PC-3 (cell line): ENCODE measurements around the gene ERCC2. TPM values are rescaled to one million over a fixed set of nuclear protein-coding genes. Genes with fewer than 3 reads are reported as not detected.

Source experiments
- ATAC-seq: fragments of 200-7000 bp; cut with Tn5 transposase; 2 replicates; pipeline ENCODE4 v1.9.1; 2020; ENCODE audit warnings: mild to moderate bottlenecking, moderate library complexity
- Bru-seq: library from RNA; stranded (reverse); fragments of 400-500 nt; gene quantifications from one replicate; lab custom pipeline; 2021; lab: Mats Ljungman, UMichigan
- BruChase-seq, 2 experiments: library from RNA; stranded (reverse); fragments of 400-500 nt; gene quantifications; one replicate each; lab custom pipeline; 2021; lab: Mats Ljungman, UMichigan
- BruUV-seq: library from RNA; stranded (reverse); fragments of 400-500 nt; replicated peaks from 2 replicates; lab custom pipeline; 2021; lab: Mats Ljungman, UMichigan
- CTCF ChIA-PET: fragments of 300-600 bp; sonication (Branson Sonifier 250); formaldehyde crosslinking; loops from one replicate; lab custom pipeline; 2022; ENCODE audit warnings: antibody characterized with exemption; lab: Charles Lee
- POLR2A ChIA-PET: fragments of 300-600 bp; sonication (Branson Sonifier 250); formaldehyde crosslinking; loops from one replicate; lab custom pipeline; 2022; ENCODE audit warnings: antibody characterized with exemption; ENCODE audit not compliant: unreplicated experiment; lab: Charles Lee
- DNase-seq: peaks from one replicate; pipeline ENCODE4 v3.0.0-alpha.2; 2015
- H2AFZ ChIP-seq: fragments of 300-600 bp; sonication (generic); 2 replicates; pipeline ENCODE4 v1.6.0; 2016; ENCODE audit warnings: antibody characterized with exemption, low read length
- H3F3A ChIP-seq: fragments of 300-600 bp; sonication (generic); one replicate; pipeline ENCODE4 v1.6.0; 2017; ENCODE audit warnings: antibody characterized with exemption, low read length, control low read depth, mild to moderate bottlenecking; ENCODE audit not compliant: unreplicated experiment
- H3K27ac ChIP-seq: fragments of 300-600 bp; sonication (generic); 2 replicates; pipeline ENCODE4 v1.5.1; 2016; ENCODE audit warnings: mild to moderate bottlenecking, low read length
- H3K27me3 ChIP-seq: fragments of 300-600 bp; sonication (generic); 2 replicates; pipeline ENCODE4 v1.6.1; 2016; ENCODE audit warnings: low read length, mixed read lengths
- H3K36me3 ChIP-seq: fragments of 300-600 bp; sonication (generic); 2 replicates; pipeline ENCODE4 v1.6.1; 2016; ENCODE audit warnings: low read depth, mixed run types, low read length, mixed read lengths
- H3K4me1 ChIP-seq: fragments of 300-600 bp; sonication (generic); 2 replicates; pipeline ENCODE4 v1.5.1; 2016; ENCODE audit warnings: low read length; ENCODE audit not compliant: insufficient read depth
- H3K4me2 ChIP-seq: fragments of 300-600 bp; sonication (generic); 2 replicates; pipeline ENCODE4 v1.6.0; 2016; ENCODE audit warnings: low read length
- H3K4me3 ChIP-seq: fragments of 300-600 bp; sonication (generic); 2 replicates; pipeline ENCODE4 v1.5.1; 2016; ENCODE audit warnings: mild to moderate bottlenecking, low read length, mixed read lengths
- H3K79me2 ChIP-seq: fragments of 300-600 bp; sonication (generic); 2 replicates; pipeline ENCODE4 v1.6.1; 2017; ENCODE audit warnings: low read length, mixed read lengths
- H3K9ac ChIP-seq: fragments of 300-600 bp; sonication (generic); 2 replicates; pipeline ENCODE4 v1.6.0; 2016; ENCODE audit warnings: mild to moderate bottlenecking, low read length
- H3K9me2 ChIP-seq: fragments of 300-600 bp; sonication (generic); replicated peaks from 2 replicates; pipeline ENCODE4 v1.6.1; 2016; ENCODE audit warnings: mixed run types, low read length, mixed read lengths
- H3K9me3 ChIP-seq: fragments of 300-600 bp; sonication (generic); 2 replicates; pipeline ENCODE4 v1.6.1; 2016; ENCODE audit warnings: low read length, mixed read lengths
- H4K20me1 ChIP-seq: fragments of 300-600 bp; sonication (generic); 2 replicates; pipeline ENCODE4 v1.6.1; 2016; ENCODE audit warnings: low read length, mixed read lengths
- EZH2 ChIP-seq: fragments of 300-600 bp; sonication (generic); IDR thresholded peaks from one replicate; pipeline ENCODE4 v1.6.1; 2017; ENCODE audit warnings: antibody characterized with exemption, mild to moderate bottlenecking, low read length; ENCODE audit not compliant: unreplicated experiment
- EZH2phosphoT487 ChIP-seq: fragments of 300-600 bp; sonication (generic); IDR thresholded peaks from 2 replicates; pipeline ENCODE4 v1.6.1; 2018; ENCODE audit warnings: mild to moderate bottlenecking, antibody characterized with exemption, low read length, borderline replicate concordance
- intact Hi-C: fragments of 100-400 bp; cut with micrococcal nuclease; formaldehyde crosslinking; loops from 2 replicates; pipeline ENCODE4 v1.9.0; 2023
- long read RNA-seq: library from polyadenylated mRNA; unstranded; transcript quantifications from one replicate; pipeline ENCODE4 v2.0.0, GENCODE V29; 2021; ENCODE audit not compliant: unreplicated experiment
- total RNA-seq: library from RNA; depleted of rRNA; stranded (reverse); fragments of >200 nt; gene quantifications from 2 replicates; pipeline ENCODE4 v1.2.3, GENCODE V29; 2014; rRNA removed
- TF ChIP-seq, protein P1 (sequence below): fragments of 300-600 bp; sonication (generic); conservative IDR thresholded peaks from 2 replicates; pipeline ENCODE4 v1.5.1; 2017; ENCODE audit warnings: antibody characterized with exemption, low read depth, mild to moderate bottlenecking, low read length

ERCC2 gene
- total RNA-seq (48.0 and 57.5 TPM in 2 replicates), Bru-seq, nascent RNA (percentile 76 among the genes with signal in this experiment), BruChase-seq, experiment 1, labeled RNA remaining after a 6-hour chase (percentile 82 among the genes with signal in this experiment), BruChase-seq, experiment 2, labeled RNA remaining after a 2-hour chase (percentile 71 among the genes with signal in this experiment)
- long read RNA-seq, full-length matches to known transcripts = 8 of 46 reads
- long read RNA-seq, partial matches to known transcripts = 19 of 46 reads
- long read RNA-seq, other reads (novel, unspliced or antisense) = 19 of 46 reads

DNA sequence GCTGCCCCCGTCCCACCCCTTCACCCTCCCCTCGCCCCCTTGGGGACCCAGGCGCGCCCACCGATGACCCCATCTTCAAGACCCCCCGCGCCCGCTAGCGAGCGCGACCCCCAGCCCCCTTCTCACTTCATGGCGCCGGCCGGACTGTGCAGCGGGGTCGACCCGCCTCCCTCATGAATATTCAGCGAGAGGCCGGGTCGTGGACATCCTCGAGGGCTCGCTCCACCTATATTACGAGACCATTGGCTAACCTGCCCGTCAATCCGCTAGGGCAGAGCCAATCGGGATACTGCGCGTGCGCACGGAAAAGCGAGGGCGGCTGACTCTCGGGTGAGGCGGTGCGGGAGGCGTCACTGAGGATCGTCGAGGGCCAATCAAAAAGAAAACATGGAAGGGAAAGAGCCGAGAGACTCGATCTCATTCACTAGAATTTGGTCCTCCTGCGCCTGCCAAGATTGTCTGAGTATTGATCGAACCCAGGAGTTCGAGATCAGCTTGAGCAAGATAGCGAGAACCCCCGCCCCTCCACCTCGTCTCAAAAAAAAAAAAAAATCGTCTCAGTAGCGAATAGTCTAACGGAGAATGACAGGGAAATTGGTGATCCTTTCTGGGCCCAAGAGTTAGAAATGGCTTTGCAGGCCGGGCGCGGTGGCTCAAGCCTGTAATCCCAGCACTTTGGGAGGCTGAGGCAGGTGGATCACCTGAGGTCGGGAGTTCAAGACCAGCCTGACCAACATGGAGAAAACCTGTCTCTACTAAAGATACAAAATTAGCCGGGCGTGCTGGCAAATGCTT, at the start of gene ERCC2:
ERCC2 (minus strand) TSS at position 164 of the 795 bp plus-strand sequence; CDS start at position 131, 33 bp downstream.
- Histone ChIP-seq H2AFZ (peak within 1 kb of the TSS; percentile 76), H3K4me1 (peaks cover 7% of the 10 kb centered on the region), H3K27ac (peak within 1 kb of the TSS; percentile 30; the same call in 1 of the 2 replicates), H3K9ac (peak within 1 kb of the TSS; percentile 74), H3K4me2 (peak within 1 kb of the TSS; percentile 93), H3K36me3 (no peaks in the 10 kb centered on the region), H3F3A (no peaks in the 10 kb centered on the region), H3K27me3 (no peaks in the 10 kb centered on the region), H4K20me1 (no peaks in the 10 kb centered on the region), H3K9me2 (no peaks in the 10 kb centered on the region), H3K4me3 (peak within 1 kb of the TSS; percentile 94), H3K9me3 (no peaks in the 10 kb centered on the region), H3K79me2 (peaks cover 29% of the 10 kb centered on the region)
- POLR2A ChIA-PET = interaction anchor here (0.5 to 0.7 kb wide), 2 partner anchors 83 to 115 kb away, joined by 5 to 11 read pairs; no protein-coding TSS in a partner anchor
- intact Hi-C loops = no loop called here
- TF ChIP-seq, protein P1, sequence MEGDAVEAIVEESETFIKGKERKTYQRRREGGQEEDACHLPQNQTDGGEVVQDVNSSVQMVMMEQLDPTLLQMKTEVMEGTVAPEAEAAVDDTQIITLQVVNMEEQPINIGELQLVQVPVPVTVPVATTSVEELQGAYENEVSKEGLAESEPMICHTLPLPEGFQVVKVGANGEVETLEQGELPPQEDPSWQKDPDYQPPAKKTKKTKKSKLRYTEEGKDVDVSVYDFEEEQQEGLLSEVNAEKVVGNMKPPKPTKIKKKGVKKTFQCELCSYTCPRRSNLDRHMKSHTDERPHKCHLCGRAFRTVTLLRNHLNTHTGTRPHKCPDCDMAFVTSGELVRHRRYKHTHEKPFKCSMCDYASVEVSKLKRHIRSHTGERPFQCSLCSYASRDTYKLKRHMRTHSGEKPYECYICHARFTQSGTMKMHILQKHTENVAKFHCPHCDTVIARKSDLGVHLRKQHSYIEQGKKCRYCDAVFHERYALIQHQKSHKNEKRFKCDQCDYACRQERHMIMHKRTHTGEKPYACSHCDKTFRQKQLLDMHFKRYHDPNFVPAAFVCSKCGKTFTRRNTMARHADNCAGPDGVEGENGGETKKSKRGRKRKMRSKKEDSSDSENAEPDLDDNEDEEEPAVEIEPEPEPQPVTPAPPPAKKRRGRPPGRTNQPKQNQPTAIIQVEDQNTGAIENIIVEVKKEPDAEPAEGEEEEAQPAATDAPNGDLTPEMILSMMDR = no peak
- no peak for TF ChIP-seq EZH2
- no peak for TF ChIP-seq EZH2phosphoT487
- DNase-seq (peak; percentile 98), ATAC-seq (peak; percentile 98)
- CTCF ChIA-PET = no interaction called here
- TSS peak; percentile 98 for BruUV-seq

DNA sequence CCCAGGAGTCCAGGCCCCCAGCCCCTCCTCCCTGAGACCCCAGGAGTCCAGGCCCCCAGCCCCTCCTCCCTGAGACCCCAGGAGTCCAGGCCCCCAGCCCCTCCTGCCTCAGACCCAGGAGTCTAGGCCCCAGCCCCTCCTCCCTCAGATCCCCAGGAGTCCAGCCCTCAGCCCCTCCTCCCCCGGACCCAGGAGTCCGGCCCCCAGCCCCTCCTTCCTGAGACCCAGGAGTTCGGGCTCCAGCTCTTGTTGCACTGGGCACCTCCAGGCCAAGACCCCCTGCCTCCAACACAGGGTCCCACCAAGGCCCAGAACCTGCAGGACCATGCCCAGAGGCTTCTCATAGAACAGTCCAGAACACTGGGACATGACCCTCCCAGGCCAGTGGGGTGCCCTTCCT, 49.5 kb upstream of the ERCC2 start:
- no peaks in the 10 kb centered on the region for H4K20me1 ChIP-seq
- H3K27ac ChIP-seq = no peak overlapping the region
- peaks cover 13% of the 10 kb centered on the region for H3K79me2 ChIP-seq
- H2AFZ ChIP-seq = no peak overlapping the region
- ATAC-seq (no peak), DNase-seq (no peak)
- intact Hi-C loops = no loop called here
- TF ChIP-seq, protein P1 = no peak
- TF ChIP-seq EZH2 (no peak), EZH2phosphoT487 (no peak)
- no peak overlapping the region for H3K4me3 ChIP-seq
- no TSS peak for BruUV-seq
- ChIA-PET POLR2A (no interaction called here), CTCF (no interaction called here)
- H3K4me1 ChIP-seq = peaks cover 17% of the 10 kb centered on the region
- H3K9me3 ChIP-seq = no peaks in the 10 kb centered on the region
- H3K4me2 ChIP-seq = no peak overlapping the region
- H3K9ac ChIP-seq = no peak overlapping the region
- no peaks in the 10 kb centered on the region for H3K36me3 ChIP-seq
- no peaks in the 10 kb centered on the region for H3K27me3 ChIP-seq
- no peaks in the 10 kb centered on the region for H3F3A ChIP-seq
- no peaks in the 10 kb centered on the region for H3K9me2 ChIP-seq

DNA sequence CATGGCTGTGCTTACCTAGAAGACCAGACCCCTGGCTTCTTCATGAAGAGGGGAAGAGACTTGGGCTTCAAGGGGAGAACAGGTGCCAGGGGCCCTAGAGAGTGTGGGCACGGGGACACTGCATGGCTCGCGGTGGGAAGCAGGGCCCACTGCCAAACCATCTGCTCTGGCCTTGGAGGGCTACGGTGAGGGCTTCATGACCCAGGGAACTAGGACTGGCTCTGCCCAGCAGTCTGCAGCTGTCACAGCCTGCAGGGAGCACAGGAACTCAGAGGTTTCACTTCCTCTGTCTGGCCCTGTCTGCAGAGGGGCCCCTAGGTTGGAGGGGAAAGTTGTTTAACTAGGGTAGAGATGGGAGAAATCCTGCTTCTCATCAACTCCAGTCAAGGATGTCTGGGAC, 49.0 kb upstream of the ERCC2 start:
- H2AFZ ChIP-seq = no peak overlapping the region
- peaks cover 13% of the 10 kb centered on the region for H3K79me2 ChIP-seq
- no peak overlapping the region for H3K27ac ChIP-seq
- H4K20me1 ChIP-seq = no peaks in the 10 kb centered on the region
- CTCF ChIA-PET = no interaction called here
- no peak for ATAC-seq
- no peaks in the 10 kb centered on the region for H3K27me3 ChIP-seq
- no peak overlapping the region for H3K4me3 ChIP-seq
- H3K36me3 ChIP-seq = no peaks in the 10 kb centered on the region
- DNase-seq = no peak
- BruUV-seq = no TSS peak
- no peaks in the 10 kb centered on the region for H3K9me3 ChIP-seq
- no peaks in the 10 kb centered on the region for H3K9me2 ChIP-seq
- no peak for TF ChIP-seq EZH2
- no peak for TF ChIP-seq EZH2phosphoT487
- TF ChIP-seq, protein P1 = no peak
- H3F3A ChIP-seq = no peaks in the 10 kb centered on the region
- POLR2A ChIA-PET = no interaction called here
- no peak overlapping the region for H3K4me2 ChIP-seq
- intact Hi-C loops = no loop called here
- no peak overlapping the region for H3K9ac ChIP-seq
- H3K4me1 ChIP-seq = peaks cover 13% of the 10 kb centered on the region
